Fibroblast of peridontal ligament (primary cell): ENCODE data around the gene GPR132.
"Not testable (repeated sequence)": the region's sequence is repeated elsewhere in the genome, so short reads cannot be mapped to it uniquely, and the experiment has no call there.

Source experiments
- DNase-seq: peaks from one replicate; pipeline ENCODE4 v3.0.0-alpha.2; 2010; ENCODE audit errors: extremely low read depth

Gene GPR132, protein sequence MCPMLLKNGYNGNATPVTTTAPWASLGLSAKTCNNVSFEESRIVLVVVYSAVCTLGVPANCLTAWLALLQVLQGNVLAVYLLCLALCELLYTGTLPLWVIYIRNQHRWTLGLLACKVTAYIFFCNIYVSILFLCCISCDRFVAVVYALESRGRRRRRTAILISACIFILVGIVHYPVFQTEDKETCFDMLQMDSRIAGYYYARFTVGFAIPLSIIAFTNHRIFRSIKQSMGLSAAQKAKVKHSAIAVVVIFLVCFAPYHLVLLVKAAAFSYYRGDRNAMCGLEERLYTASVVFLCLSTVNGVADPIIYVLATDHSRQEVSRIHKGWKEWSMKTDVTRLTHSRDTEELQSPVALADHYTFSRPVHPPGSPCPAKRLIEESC

DNA sequence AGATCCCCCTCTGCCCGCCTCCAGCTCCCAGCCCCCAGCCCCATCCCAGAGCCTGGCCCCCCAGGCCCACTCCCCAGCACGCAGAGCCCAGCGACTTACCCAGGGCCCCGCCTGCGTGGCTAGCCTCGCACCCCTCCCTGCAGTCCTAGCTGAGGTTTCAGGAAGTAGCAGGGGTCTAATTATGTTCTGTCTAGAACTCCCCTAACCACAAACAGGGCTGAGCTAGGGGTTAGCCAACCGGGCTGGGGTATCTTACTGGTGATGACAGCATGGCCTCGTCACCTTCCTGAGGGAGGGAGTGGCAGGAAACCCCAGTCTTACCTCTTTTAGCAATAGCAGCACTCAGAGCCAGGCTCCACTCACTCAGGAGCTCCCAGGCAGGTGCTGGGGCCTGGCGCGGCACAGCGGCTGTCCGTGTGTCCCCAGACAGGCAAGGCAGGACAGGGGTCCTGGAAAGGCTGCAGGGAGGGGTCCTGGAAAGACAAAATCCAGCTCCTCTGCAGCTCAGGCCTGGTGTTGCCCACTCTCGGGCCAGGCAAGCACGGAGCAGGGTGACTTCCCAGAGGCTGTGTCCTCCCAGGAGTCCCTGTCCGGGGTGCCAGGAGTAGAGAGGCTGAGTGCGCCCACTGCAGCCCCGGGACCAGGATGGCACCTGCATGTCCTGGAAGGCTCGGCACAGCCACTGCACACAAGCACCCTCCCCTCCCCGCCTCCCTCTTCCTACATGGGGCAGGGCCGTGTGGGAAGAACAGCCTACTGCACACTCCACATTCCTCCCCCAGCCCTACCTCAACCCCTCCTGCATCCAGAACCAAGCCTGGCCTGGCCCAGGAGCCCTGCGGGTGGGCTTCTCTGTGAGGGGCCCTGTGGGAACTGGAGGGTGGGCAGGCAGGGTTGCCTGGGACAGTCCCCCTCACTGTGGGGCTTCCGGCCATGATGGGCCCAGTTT lies at the start of gene GPR132:
Gene GPR132, minus strand, starts transcription at position 151 of the 949 bp plus-strand sequence. CDS start 10,010 bp downstream, outside the sequence.
- DNase-seq: no peak

DNA sequence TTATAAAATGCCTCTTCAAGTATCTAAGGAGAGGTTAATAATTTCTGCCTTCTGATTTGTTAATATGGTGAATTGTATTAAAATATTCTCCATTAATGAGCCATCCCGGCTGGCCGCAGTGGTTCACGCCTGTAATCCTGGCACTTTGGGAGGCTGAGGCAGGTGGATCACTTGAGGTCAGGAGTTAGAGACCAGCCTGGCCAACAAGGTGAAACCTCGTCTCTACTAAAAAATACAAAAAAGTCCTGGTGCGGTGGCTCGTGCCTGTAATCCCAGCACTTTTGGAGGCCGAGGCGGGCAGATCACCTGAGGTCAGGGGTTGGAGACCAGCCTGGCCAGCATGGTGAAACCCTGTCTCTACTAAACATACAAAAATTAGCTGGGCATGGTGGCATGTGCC lies 44.0 kb upstream of the GPR132 start:
- not testable (repeated sequence) for DNase-seq

DNA sequence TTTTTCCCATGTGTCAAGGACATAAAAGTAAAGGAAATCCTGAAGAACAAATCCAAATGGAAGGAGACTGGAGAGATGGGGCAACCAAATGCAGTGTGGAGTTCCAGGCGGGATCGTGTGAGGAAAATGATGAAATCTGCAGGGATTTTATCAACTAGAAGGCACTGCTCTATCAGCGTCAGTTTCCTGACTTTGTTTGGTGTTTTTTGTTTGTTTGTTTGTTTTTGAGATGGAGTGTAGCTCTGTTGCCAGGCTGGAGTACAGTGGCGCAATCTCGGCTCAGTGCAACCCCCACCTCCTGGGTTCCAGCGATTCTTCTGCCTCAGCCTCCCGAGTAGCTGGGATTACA lies 43.3 kb upstream of the GPR132 start:
- no peak for DNase-seq

DNA sequence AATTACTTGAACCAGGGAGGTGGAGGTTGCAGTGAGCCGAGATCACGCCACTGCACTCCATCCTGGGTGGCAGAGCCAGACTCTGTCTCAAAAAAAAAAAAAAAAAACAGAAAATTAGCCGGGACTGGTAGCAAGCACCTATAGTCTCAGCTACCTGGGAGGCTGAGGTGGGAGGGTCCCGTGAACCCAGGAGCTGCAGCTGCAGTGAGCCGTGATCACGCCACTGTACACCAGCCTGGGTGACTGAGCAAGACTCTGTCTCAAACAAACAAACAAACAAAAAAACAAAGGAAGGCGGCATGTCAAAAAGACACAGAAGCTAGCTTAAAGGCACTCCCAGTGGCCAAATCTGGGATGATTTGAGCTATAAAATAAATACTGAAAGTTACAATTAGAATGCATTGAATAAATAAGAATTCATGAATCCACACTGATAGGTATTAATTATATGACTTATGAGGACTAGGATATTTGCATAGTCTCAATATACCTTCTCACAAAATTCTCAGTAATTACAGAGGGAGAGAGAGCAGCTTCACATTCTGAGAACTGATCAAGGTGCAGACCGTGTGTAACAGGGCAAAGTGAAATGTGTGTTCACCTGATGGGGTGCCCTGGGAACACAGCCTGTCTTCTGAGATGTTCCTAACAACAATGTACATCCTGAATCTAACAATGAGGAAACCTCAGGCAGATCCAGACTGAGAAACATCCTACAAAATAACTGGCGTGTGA lies 42.7 kb upstream of the GPR132 start:
- DNase-seq: no peak

DNA sequence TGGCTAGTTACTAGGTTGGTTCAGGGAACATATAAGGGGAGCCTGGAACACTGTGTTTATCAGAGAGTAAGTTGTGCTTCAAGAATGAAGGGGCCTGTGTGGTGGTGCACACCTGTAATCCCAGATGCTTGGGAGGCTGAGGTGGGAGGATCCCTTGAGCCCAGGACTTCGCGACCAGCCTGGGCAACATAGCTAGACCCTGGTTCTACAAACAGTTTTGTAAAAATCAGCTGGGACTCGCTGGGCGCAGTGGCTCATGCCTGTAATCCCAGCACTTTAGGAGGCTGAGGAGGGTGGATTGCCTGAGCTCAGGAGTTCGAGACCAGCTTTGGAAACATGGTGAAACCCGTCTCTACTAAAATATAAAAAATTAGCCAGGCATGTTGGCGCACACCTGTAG lies 42.1 kb upstream of the GPR132 start:
- DNase-seq: no peak

DNA sequence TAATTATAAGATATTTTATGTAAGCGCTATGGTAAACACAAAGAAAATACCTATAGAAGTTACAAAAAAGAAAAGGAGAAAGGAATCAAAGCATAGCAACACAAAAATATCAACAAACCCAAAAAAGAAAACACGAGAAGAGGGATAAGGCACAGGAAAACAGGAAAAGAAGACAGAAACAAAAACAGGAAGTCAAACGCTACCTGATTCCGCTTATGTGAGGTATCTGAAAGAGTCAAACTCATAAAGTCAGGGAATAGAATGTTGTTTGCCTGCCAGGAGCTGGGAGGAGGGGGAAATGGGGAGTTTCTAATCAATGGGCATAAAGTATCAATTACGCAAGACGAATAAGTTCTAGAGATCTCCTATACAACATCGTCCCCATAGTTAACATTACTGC lies 39.9 kb upstream of the GPR132 start:
- no peak for DNase-seq

DNA sequence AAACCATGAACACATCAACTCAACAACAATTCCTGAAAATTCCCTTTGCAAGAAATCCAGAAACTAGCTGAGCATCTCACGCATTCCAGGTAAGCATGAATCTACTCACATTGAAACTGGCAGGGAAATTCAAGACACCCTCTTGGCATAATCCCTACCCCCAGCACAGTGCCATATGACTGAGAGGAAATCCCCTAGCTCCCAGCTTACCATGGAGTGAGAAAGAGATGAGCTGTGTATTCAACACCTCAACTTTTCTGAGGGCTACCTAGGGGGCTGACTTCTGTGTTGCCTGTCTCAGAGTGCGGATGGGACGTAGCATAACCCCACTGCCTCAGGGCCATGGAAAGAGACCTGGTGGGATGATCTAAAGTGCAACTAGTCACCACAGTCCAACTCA lies 37.7 kb upstream of the GPR132 start:
- no peak for DNase-seq

DNA sequence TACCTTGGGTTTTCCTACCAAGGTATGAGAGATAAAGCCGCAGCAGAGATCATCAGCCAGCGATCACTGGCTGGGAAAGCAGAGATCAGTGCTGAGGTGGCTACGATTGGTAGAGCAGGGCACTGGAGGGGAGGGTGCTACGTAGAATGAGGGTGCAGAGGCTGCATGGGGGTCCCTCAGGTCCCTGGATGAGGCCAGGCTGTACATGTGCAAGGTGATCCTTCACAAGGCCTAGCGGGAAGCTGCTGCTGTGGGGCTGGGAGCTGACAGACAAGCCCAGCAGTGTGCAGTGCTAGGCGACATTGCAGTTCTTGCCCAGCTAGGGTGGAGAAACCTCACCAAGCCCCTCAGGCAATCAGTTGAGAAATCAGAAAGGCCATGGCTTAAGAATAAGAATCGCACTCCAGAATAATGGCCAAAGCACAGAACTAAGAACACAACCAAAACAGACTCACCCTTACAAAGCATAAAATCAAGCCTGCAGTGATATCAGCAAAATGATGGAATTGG lies 37.2 kb upstream of the GPR132 start:
- DNase-seq: no peak

DNA sequence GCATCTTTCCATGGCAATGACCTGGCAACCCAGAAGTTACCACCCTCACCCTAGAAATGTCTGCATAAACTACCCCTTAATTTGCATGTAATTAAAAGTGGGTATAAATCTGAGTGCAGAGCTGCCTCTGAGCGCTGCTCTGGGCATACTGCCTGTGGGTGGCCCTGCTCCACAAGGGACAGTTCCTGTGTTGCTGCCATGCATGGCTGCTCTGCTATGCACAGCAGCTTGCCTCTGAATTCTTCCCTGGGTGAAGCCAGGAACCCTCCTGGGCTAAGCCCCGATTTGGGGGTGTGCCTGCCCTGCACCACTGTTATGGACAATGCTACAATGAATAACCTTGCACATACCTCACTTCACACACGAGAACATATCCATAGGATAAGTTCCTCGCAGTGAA lies 35.7 kb upstream of the GPR132 start:
- DNase-seq: no peak

DNA sequence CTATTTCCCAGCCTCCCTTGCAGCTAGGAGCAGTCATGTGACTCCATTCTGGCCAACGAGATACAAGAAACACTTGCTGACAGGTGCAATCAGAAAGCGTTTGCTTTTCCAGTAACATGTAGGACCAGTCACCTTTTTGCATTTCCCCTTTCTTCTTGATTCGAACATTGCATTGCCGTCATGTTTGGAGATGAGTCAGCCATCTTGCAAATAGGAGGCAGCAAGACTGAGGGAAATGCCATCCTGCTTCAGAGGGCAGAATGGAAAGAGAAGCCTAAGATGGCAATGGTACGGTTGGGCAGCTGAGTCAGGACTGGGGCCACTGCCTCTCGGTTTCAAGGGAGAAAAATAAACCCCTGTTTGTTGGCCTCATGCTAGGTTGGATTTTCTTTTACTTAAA lies 34.5 kb upstream of the GPR132 start:
- DNase-seq: no peak

DNA sequence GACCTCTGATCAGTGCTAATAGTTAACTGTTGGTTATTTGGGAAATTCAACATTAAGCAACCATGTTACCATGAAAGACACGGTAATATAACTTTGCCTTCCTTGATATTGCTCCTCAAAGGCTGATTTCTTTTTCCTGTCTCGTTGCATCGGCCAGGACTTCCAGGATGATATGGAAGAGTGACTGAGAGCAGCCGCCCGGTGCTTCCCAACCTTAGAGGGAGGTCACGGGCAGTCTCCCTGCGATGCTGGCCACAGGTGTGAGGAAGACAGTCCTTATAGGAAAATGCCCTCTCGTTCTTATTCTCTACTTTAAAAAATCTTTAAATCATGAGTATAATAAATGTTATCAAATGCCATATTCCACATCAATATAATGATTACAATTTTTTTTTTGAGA lies 33.1 kb upstream of the GPR132 start:
- DNase-seq: no peak

DNA sequence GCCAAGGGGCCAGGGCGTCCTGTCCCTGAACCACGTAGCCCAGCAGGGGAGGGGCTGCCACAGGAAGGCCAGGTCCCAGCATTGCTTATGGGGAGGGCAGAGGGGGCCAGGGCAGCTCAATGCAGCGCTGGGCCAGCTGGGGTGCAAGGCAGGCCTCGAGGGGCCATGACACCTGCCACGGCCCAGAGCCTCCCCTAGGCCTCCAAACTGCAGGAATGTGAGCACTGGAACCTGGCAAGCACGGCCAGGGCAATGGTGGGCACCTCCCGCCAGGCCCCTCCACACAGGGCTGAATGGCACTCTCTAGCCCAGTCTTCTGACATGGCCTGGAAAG lies 32.5 kb upstream of the GPR132 start:
- no peak for DNase-seq

DNA sequence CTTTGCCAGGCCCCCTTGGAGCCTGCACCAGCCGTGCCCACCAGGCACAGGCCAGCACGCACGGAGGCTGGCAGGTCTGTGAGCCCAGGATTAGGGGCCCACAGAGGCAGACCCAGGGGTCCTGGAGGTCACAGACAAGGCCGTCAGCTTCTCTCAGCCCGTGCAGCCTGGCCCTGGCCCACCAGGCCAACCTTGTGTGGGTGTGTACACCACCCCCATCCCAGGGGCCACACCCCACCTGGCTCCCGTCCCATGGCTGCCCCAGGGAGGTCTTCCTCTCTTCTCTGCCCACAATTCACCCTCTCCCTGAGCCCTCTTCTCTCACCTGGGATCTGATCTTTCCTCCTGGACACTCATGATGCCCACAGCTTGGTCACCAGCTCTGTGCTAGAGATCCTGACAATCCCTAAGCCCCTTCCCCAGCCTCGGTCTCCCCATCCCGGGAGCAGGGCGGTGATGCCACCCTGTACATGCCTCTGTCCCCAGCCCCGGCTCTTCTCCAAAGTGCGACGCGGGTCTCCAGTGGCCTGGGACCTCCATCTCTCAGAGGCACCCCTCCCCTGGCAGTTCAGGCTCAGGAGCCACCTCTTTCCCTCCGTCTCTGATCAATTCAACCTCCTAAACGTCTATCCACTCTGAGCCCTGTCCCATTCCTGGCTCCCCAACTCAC lies 31.1 kb upstream of the GPR132 start:
- no peak for DNase-seq

DNA sequence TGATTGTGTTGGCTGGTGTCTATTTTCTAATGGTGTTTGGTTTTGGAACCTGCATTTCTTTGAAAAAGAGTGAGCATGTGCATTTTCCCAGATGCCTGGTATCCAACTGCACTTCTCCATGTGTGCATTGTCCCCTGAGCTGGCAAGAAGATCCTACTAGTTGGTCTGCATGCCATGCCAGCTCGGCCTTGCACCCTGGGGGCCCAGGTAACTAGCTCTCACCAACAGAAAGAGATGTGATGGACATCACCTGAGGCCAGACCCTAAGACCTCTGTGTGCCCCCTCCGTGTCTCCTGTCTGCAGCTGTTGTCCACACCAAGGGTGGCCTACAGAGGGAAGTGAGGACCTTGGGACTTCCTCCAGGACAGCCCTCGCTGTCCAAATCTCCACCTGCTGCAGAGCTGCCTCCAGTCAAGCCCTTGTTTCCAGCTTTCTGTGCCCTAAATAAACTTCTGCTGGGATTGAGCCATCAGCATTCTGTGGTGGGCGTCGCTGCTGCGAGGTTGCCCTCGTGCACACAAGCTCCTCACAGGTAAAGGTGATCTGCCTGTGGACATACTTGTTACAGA lies 30.1 kb upstream of the GPR132 start:
- no peak for DNase-seq

DNA sequence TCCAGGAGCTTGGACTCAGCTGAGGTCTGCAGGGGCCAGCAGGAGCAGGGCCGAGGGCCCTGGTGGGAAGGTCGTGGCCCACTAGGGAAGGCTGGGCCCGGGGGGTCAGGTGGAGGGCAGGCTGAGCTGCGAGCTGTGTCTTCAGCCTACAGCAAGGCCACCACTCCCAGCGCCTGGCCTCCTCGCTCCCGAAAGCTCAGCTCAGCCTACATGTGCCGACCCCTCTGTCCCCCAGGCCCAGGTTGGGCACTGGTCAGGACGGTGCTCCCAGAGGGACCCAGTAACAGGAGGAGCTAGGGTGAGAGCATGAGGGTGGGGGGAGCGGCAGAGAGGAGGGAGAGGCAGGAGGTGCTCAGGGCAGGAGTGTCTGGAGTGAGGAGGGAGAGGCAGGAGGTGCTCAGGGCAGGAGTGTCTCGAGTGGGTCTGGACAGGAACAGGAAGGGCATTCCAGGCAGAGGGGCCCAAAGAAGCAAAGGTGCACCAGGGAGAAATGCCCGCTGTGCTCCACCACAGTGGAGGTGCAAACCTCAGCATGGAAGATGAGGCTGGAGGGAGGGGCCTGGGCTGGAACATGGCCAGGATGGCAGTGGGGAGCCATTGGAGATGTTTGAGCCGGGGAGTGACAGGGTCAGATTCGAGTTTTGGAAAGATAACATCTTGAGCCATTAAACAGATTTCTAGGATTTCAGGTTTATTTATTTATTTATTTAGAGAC lies 29.1 kb upstream of the GPR132 start:
- DNase-seq: no peak

DNA sequence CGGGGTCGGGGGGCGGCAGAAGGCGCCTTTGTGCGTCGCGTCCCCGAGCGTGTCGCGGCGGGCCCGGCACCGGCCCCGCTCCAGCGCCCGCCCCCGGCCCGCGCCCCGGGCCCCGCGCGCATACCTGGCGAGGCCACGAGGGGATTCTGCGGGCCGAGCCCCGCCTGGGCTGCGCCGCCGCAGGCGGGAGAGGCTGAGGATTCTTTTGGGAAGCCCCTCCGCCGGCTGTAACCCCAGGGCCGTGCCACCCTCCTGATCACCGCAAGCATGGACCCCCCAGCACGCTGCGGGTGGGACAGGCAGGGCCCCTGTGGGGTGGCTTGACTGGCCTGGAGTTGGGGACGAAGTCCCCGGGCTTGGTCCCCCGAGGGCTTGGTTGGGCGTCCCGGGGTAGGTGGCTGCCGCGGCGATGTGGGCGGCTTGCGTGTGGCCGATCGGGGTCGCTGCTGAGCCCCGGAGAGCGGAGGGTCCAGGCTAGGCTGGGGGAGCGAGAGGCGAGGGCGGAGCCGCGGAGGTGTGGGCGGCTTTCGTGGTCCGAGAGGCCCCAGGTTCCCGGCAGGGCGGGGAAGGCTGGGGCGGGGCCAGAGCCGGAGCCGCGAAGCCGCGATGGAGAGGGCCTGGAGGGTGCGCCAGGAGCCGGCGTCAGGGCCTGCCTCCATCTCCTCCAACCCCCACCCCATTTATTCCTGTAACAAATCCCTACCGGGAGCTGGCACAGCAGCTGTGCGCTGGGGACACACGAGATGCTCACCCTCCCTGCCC lies 28.4 kb upstream of the GPR132 start:
- peak; percentile 41 for DNase-seq

DNA sequence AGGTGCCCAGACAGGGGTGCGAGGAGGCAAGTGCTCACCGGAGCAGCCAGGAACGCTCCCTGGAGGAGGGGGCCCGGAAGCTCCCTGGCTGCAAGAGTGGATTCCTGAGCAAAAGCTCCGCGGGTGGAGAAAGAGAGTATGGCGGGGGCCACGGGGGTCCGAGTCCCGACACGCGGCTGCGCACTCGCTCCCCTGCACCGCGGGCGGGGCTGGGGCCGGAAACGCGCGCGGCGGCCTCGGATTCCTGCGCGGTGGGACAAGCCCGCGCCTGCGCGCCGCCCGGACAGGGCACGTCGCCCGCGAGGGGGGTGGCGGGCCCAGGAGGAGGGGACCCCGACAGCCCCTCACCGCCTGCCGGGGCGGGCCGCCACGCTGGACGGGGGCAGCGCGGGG lies 27.8 kb upstream of the GPR132 start:
- DNase-seq: peak; percentile 28

DNA sequence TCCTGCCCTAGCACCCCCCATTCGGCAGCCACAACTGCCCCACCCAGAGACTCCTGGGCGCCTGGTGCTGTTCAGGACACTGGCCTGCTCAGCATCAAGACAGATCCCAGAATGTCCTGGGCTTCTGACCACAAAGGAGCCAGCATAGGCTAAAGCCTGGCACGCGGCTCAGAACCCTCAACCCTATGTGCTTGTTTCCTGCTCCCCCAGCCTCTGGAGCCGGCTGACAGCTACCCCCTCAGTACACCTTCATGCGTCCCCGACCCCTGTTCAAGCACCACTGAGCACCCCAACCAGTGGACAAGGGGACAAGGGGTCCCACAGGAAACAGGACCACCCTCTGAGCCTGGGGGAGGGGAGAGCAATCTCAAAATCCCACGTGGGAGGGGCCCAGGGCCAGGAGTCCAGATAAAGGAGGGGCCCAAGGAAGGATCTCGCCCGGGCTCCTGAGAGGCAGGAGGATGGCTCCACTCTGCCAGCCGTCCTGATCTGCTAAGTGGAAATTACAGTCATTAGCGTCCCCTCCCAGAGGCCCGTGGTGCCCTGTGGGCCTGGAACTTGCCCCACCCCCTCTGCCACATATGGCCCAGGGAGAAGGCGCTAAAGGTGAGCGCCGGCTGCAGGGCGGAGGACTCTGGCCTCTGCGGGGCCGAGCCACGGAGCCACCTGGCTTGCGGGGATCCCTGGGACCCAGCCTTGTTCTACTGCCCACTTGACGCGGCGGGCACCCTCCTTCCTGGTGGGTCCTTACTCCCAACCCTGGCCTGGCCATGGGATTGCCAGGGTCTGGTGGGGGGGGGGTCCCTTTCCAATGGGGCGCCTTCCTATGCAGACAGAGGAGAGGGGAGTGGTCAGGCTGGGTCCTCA lies 27.2 kb upstream of the GPR132 start:
- DNase-seq: no peak
